Measurements from ENCODE around the gene MAPKAP1.

MAPKAP1 gene

GRCh38 chr9:125746017-125746773, 39.2 kb upstream of the MAPKAP1 start:
- peak; percentile 97 for DNase-seq
- TF ChIP-seq POLR2A (IDR thresholded peaks at IDR 0.05; ENCODE audit: low read length) (peak; percentile 72), GATA1 (IDR thresholded peaks at IDR 0.05; ENCODE audit: low read depth, low read length) (no peak)

- TF ChIP-seq GATA1 (IDR thresholded peaks at IDR 0.05; ENCODE audit: low read depth, low read length) (no peak), POLR2A (IDR thresholded peaks at IDR 0.05; ENCODE audit: low read length) (no peak)
- DNase-seq, result no peak
Observed at GRCh38 chr9:125745682-125746016, 38.6 kb upstream of the MAPKAP1 start.

- TF ChIP-seq GATA1 (IDR thresholded peaks at IDR 0.05; ENCODE audit: low read depth, low read length) (no peak), POLR2A (IDR thresholded peaks at IDR 0.05; ENCODE audit: low read length) (no peak)
- DNase-seq, result no peak
Observed at GRCh38 chr9:125745018-125745417, 38.0 kb upstream of the MAPKAP1 start.

GRCh38 chr9:125744616-125745015, 37.6 kb upstream of the MAPKAP1 start:
- TF ChIP-seq POLR2A (IDR thresholded peaks at IDR 0.05; ENCODE audit: low read length) (no peak), GATA1 (IDR thresholded peaks at IDR 0.05; ENCODE audit: low read depth, low read length) (no peak)
- no peak for DNase-seq

GRCh38 chr9:125743682-125744428, 36.8 kb upstream of the MAPKAP1 start:
- no peak for TF ChIP-seq GATA1 (IDR thresholded peaks at IDR 0.05; ENCODE audit: low read depth, low read length)
- DNase-seq, result no peak

GRCh38 chr9:125742657-125743056, 35.6 kb upstream of the MAPKAP1 start:
- TF ChIP-seq POLR2A (IDR thresholded peaks at IDR 0.05; ENCODE audit: low read length) (no peak), GATA1 (IDR thresholded peaks at IDR 0.05; ENCODE audit: low read depth, low read length) (no peak)
- no peak for DNase-seq

- DNase-seq, result no peak
- TF ChIP-seq GATA1 (IDR thresholded peaks at IDR 0.05; ENCODE audit: low read depth, low read length), result no peak
- no peak for TF ChIP-seq POLR2A (IDR thresholded peaks at IDR 0.05; ENCODE audit: low read length)
Observed at GRCh38 chr9:125739436-125739835, 32.4 kb upstream of the MAPKAP1 start.

GRCh38 chr9:125732562-125732961, 25.6 kb upstream of the MAPKAP1 start:
- DNase-seq, result peak in 1 of 2 experiments; percentile 8
- TF ChIP-seq GATA1 (IDR thresholded peaks at IDR 0.05; ENCODE audit: low read depth, low read length) (no peak), POLR2A (IDR thresholded peaks at IDR 0.05; ENCODE audit: low read length) (no peak)

GRCh38 chr9:125730168-125730567, 23.2 kb upstream of the MAPKAP1 start:
- no peak for DNase-seq
- no peak for TF ChIP-seq GATA1 (IDR thresholded peaks at IDR 0.05; ENCODE audit: low read depth, low read length)
- TF ChIP-seq POLR2A (IDR thresholded peaks at IDR 0.05; ENCODE audit: low read length), result no peak

- no peak for TF ChIP-seq GATA1 (IDR thresholded peaks at IDR 0.05; ENCODE audit: low read depth, low read length)
- TF ChIP-seq POLR2A (IDR thresholded peaks at IDR 0.05; ENCODE audit: low read length), result no peak
- no peak for DNase-seq
Observed at GRCh38 chr9:125726456-125727132, 19.6 kb upstream of the MAPKAP1 start.

GRCh38 chr9:125707472-125707804, 430 bp upstream of the MAPKAP1 start:
- TF ChIP-seq POLR2A (IDR thresholded peaks at IDR 0.05; ENCODE audit: low read length), result no peak
- no peak for TF ChIP-seq GATA1 (IDR thresholded peaks at IDR 0.05; ENCODE audit: low read depth, low read length)
- no peak for DNase-seq

GRCh38 chr9:125705893-125706292, 1.1 kb downstream of the MAPKAP1 start:
- TF ChIP-seq GATA1 (IDR thresholded peaks at IDR 0.05; ENCODE audit: low read depth, low read length), result no peak
- no peak for TF ChIP-seq POLR2A (IDR thresholded peaks at IDR 0.05; ENCODE audit: low read length)

GRCh38 chr9:125703662-125704061, 3.3 kb downstream of the MAPKAP1 start:
- no peak for DNase-seq
- TF ChIP-seq GATA1 (IDR thresholded peaks at IDR 0.05; ENCODE audit: low read depth, low read length) (no peak), POLR2A (IDR thresholded peaks at IDR 0.05; ENCODE audit: low read length) (no peak)

More at GRCh38 chr9:125705893-125706292, 1.1 kb downstream of the MAPKAP1 start:
- DNase-seq, result no peak

GRCh38 chr9:125701351-125701750, 5.7 kb downstream of the MAPKAP1 start:
- TF ChIP-seq POLR2A (IDR thresholded peaks at IDR 0.05; ENCODE audit: low read length) (no peak), GATA1 (IDR thresholded peaks at IDR 0.05; ENCODE audit: low read depth, low read length) (no peak)
- DNase-seq, result no peak
